Measurements from ENCODE around the gene SRGAP3.

The SRGAP3 gene

GRCh38 chr3:9122732-9123364 lies 126.6 kb downstream of the SRGAP3 start:
- H3K36me3 ChIP-seq (ENCODE audit: control insufficient read depth, insufficient read depth, low read length), result no peaks in the 10 kb centered on the region
- no peaks in the 10 kb centered on the region for H3K27me3 ChIP-seq (ENCODE audit: control insufficient read depth, insufficient read depth, low read length)
- H3K4me3 ChIP-seq (ENCODE audit: low read length), result no peak overlapping the region
- no peak overlapping the region for H3K9ac ChIP-seq (ENCODE audit: low read length)
- H3K27ac ChIP-seq (ENCODE audit: low read depth, low read length), result no peak overlapping the region
- H3K4me1 ChIP-seq (ENCODE audit: control insufficient read depth, insufficient read depth, low read length), result no peaks in the 10 kb centered on the region

GRCh38 chr3:9121366-9122001 lies 128.0 kb downstream of the SRGAP3 start:
- H3K27me3 ChIP-seq (ENCODE audit: control insufficient read depth, insufficient read depth, low read length), result no peaks in the 10 kb centered on the region
- no peak overlapping the region for H3K27ac ChIP-seq (ENCODE audit: low read depth, low read length)
- no peak overlapping the region for H3K4me3 ChIP-seq (ENCODE audit: low read length)
- H3K4me1 ChIP-seq (ENCODE audit: control insufficient read depth, insufficient read depth, low read length), result no peaks in the 10 kb centered on the region
- H3K9ac ChIP-seq (ENCODE audit: low read length), result no peak overlapping the region
- no peaks in the 10 kb centered on the region for H3K36me3 ChIP-seq (ENCODE audit: control insufficient read depth, insufficient read depth, low read length)

GRCh38 chr3:9119331-9119730 lies 130.1 kb downstream of the SRGAP3 start:
- Histone ChIP-seq H3K27me3 (ENCODE audit: control insufficient read depth, insufficient read depth, low read length) (no peaks in the 10 kb centered on the region), H3K4me3 (ENCODE audit: low read length) (no peak overlapping the region), H3K27ac (ENCODE audit: low read depth, low read length) (no peak overlapping the region), H3K4me1 (ENCODE audit: control insufficient read depth, insufficient read depth, low read length) (no peaks in the 10 kb centered on the region), H3K36me3 (ENCODE audit: control insufficient read depth, insufficient read depth, low read length) (no peaks in the 10 kb centered on the region), H3K9ac (ENCODE audit: low read length) (no peak overlapping the region)

GRCh38 chr3:9118222-9118621 lies 131.2 kb downstream of the SRGAP3 start:
- Histone ChIP-seq H3K27ac (ENCODE audit: low read depth, low read length) (no peak overlapping the region), H3K4me1 (ENCODE audit: control insufficient read depth, insufficient read depth, low read length) (no peaks in the 10 kb centered on the region)

GRCh38 chr3:9117220-9117619 lies 132.2 kb downstream of the SRGAP3 start:
- Histone ChIP-seq H3K27me3 (ENCODE audit: control insufficient read depth, insufficient read depth, low read length) (no peaks in the 10 kb centered on the region), H3K4me1 (ENCODE audit: control insufficient read depth, insufficient read depth, low read length) (no peaks in the 10 kb centered on the region), H3K27ac (ENCODE audit: low read depth, low read length) (no peak overlapping the region), H3K9ac (ENCODE audit: low read length) (no peak overlapping the region), H3K4me3 (ENCODE audit: low read length) (no peak overlapping the region), H3K36me3 (ENCODE audit: control insufficient read depth, insufficient read depth, low read length) (no peaks in the 10 kb centered on the region)

More at GRCh38 chr3:9118222-9118621, 131.2 kb downstream of the SRGAP3 start:
- Histone ChIP-seq H3K9ac (ENCODE audit: low read length) (no peak overlapping the region), H3K4me3 (ENCODE audit: low read length) (no peak overlapping the region), H3K27me3 (ENCODE audit: control insufficient read depth, insufficient read depth, low read length) (no peaks in the 10 kb centered on the region), H3K36me3 (ENCODE audit: control insufficient read depth, insufficient read depth, low read length) (no peaks in the 10 kb centered on the region)

GRCh38 chr3:9116336-9116735 lies 133.1 kb downstream of the SRGAP3 start:
- no peak overlapping the region for H3K9ac ChIP-seq (ENCODE audit: low read length)
- no peaks in the 10 kb centered on the region for H3K36me3 ChIP-seq (ENCODE audit: control insufficient read depth, insufficient read depth, low read length)
- H3K4me3 ChIP-seq (ENCODE audit: low read length), result no peak overlapping the region
- H3K27ac ChIP-seq (ENCODE audit: low read depth, low read length), result no peak overlapping the region
- peaks cover 2% of the 10 kb centered on the region for H3K4me1 ChIP-seq (ENCODE audit: control insufficient read depth, insufficient read depth, low read length)
- no peaks in the 10 kb centered on the region for H3K27me3 ChIP-seq (ENCODE audit: control insufficient read depth, insufficient read depth, low read length)

- Histone ChIP-seq H3K27me3 (ENCODE audit: control insufficient read depth, insufficient read depth, low read length) (no peaks in the 10 kb centered on the region), H3K36me3 (ENCODE audit: control insufficient read depth, insufficient read depth, low read length) (no peaks in the 10 kb centered on the region), H3K4me3 (ENCODE audit: low read length) (no peak overlapping the region), H3K27ac (ENCODE audit: low read depth, low read length) (no peak overlapping the region), H3K9ac (ENCODE audit: low read length) (no peak overlapping the region), H3K4me1 (ENCODE audit: control insufficient read depth, insufficient read depth, low read length) (peaks cover 2% of the 10 kb centered on the region)
Observed at GRCh38 chr3:9115336-9115735, 134.1 kb downstream of the SRGAP3 start.

GRCh38 chr3:9113040-9113439 lies 136.4 kb downstream of the SRGAP3 start:
- H3K9ac ChIP-seq (ENCODE audit: low read length), result no peak overlapping the region
- no peak overlapping the region for H3K4me3 ChIP-seq (ENCODE audit: low read length)
- H3K27ac ChIP-seq (ENCODE audit: low read depth, low read length), result no peak overlapping the region
- no peaks in the 10 kb centered on the region for H3K36me3 ChIP-seq (ENCODE audit: control insufficient read depth, insufficient read depth, low read length)
- H3K4me1 ChIP-seq (ENCODE audit: control insufficient read depth, insufficient read depth, low read length), result peaks cover 2% of the 10 kb centered on the region
- no peaks in the 10 kb centered on the region for H3K27me3 ChIP-seq (ENCODE audit: control insufficient read depth, insufficient read depth, low read length)

GRCh38 chr3:9111866-9112265 lies 137.6 kb downstream of the SRGAP3 start:
- H3K4me1 ChIP-seq (ENCODE audit: control insufficient read depth, insufficient read depth, low read length), result peaks cover 2% of the 10 kb centered on the region
- no peak overlapping the region for H3K4me3 ChIP-seq (ENCODE audit: low read length)
- no peaks in the 10 kb centered on the region for H3K27me3 ChIP-seq (ENCODE audit: control insufficient read depth, insufficient read depth, low read length)
- no peak overlapping the region for H3K27ac ChIP-seq (ENCODE audit: low read depth, low read length)
- H3K36me3 ChIP-seq (ENCODE audit: control insufficient read depth, insufficient read depth, low read length), result no peaks in the 10 kb centered on the region
- no peak overlapping the region for H3K9ac ChIP-seq (ENCODE audit: low read length)

- H3K4me3 ChIP-seq (ENCODE audit: low read length), result no peak overlapping the region
- H3K27ac ChIP-seq (ENCODE audit: low read depth, low read length), result no peak overlapping the region
- no peaks in the 10 kb centered on the region for H3K27me3 ChIP-seq (ENCODE audit: control insufficient read depth, insufficient read depth, low read length)
- H3K36me3 ChIP-seq (ENCODE audit: control insufficient read depth, insufficient read depth, low read length), result no peaks in the 10 kb centered on the region
- H3K4me1 ChIP-seq (ENCODE audit: control insufficient read depth, insufficient read depth, low read length), result peaks cover 2% of the 10 kb centered on the region
- H3K9ac ChIP-seq (ENCODE audit: low read length), result no peak overlapping the region
Observed at GRCh38 chr3:9111417-9111816, 138.0 kb downstream of the SRGAP3 start.

- Histone ChIP-seq H3K9ac (ENCODE audit: low read length) (no peak overlapping the region), H3K27ac (ENCODE audit: low read depth, low read length) (no peak overlapping the region), H3K36me3 (ENCODE audit: control insufficient read depth, insufficient read depth, low read length) (no peaks in the 10 kb centered on the region), H3K4me3 (ENCODE audit: low read length) (no peak overlapping the region), H3K4me1 (ENCODE audit: control insufficient read depth, insufficient read depth, low read length) (peaks cover 2% of the 10 kb centered on the region), H3K27me3 (ENCODE audit: control insufficient read depth, insufficient read depth, low read length) (no peaks in the 10 kb centered on the region)
Observed at GRCh38 chr3:9110802-9111201, 138.6 kb downstream of the SRGAP3 start.

GRCh38 chr3:9110316-9110715 lies 139.1 kb downstream of the SRGAP3 start:
- peaks cover 2% of the 10 kb centered on the region for H3K4me1 ChIP-seq (ENCODE audit: control insufficient read depth, insufficient read depth, low read length)
- no peak overlapping the region for H3K27ac ChIP-seq (ENCODE audit: low read depth, low read length)
- H3K4me3 ChIP-seq (ENCODE audit: low read length), result no peak overlapping the region
- H3K36me3 ChIP-seq (ENCODE audit: control insufficient read depth, insufficient read depth, low read length), result no peaks in the 10 kb centered on the region
- no peaks in the 10 kb centered on the region for H3K27me3 ChIP-seq (ENCODE audit: control insufficient read depth, insufficient read depth, low read length)
- H3K9ac ChIP-seq (ENCODE audit: low read length), result no peak overlapping the region

GRCh38 chr3:9109568-9109914 lies 139.9 kb downstream of the SRGAP3 start:
- peaks cover 2% of the 10 kb centered on the region for H3K4me1 ChIP-seq (ENCODE audit: control insufficient read depth, insufficient read depth, low read length)
- no peak overlapping the region for H3K27ac ChIP-seq (ENCODE audit: low read depth, low read length)
- H3K27me3 ChIP-seq (ENCODE audit: control insufficient read depth, insufficient read depth, low read length), result no peaks in the 10 kb centered on the region
- no peak overlapping the region for H3K9ac ChIP-seq (ENCODE audit: low read length)
- no peaks in the 10 kb centered on the region for H3K36me3 ChIP-seq (ENCODE audit: control insufficient read depth, insufficient read depth, low read length)
- H3K4me3 ChIP-seq (ENCODE audit: low read length), result no peak overlapping the region
